GM12892 (cell line): ENCODE measurements around the gene NAGPA.

ENCODE experiments used
- POLR2A ChIP-seq: IDR thresholded peaks from 2 replicates; pipeline ENCODE4 v1.6.1; 2011; ENCODE audit warnings: low read depth, low read length, control low read depth
- POLR2AphosphoS5 ChIP-seq: IDR thresholded peaks from 2 replicates; pipeline ENCODE4 v1.6.1; 2011; ENCODE audit warnings: low read depth, low read length, control low read depth

DNA sequence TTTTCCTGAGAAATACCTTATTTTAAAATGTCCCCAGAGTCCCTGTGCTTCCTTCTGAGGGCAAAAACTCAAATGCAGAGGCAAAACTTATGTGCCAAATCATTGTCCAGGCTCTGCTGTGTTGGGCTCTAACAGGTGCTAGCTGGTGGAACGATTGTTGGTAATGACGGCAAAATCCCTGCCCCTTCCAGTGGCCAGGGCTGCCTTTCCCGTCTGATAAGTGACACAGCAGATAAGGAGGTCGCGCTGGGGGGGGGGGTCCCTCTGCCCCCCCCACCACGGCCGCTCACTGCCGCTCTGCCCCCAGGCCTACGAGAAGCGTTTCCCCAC is 46.5 kb downstream of the NAGPA start:
- TF ChIP-seq POLR2A = no peak
- TF ChIP-seq POLR2AphosphoS5 = no peak
